NCI-H1092 treated with DMSO at 0.1 percent for 48 hours (cell line): ENCODE results near the gene IL11.

Source experiments
- DNase-seq: peaks from one replicate; lab custom pipeline; 2025; lab: John Stamatoyannopoulos, UW

Gene IL11

GRCh38 chr19:55372316-55373081 is 2.2 kb upstream of the IL11 start:
- no peak for DNase-seq

GRCh38 chr19:55369653-55370304 is 484 bp downstream of the IL11 start:
- DNase-seq: no peak

- no peak for DNase-seq
Measured at GRCh38 chr19:55368701-55369563, 1.3 kb downstream of the IL11 start.

- no peak for DNase-seq
Measured at GRCh38 chr19:55368106-55368505, 2.2 kb downstream of the IL11 start.

GRCh38 chr19:55366790-55367189 is 3.5 kb downstream of the IL11 start:
- DNase-seq: no peak

GRCh38 chr19:55365964-55366363 is 4.3 kb downstream of the IL11 start:
- no peak for DNase-seq

GRCh38 chr19:55365245-55365644 is 5.0 kb downstream of the IL11 start:
- DNase-seq: no peak

GRCh38 chr19:55362990-55363716 is 7.1 kb downstream of the IL11 start, which contains the start of gene GARIN5B:
Gene GARIN5B, minus strand, starts transcription at chr19:55363260. Its CDS starts 194 bp downstream, at chr19:55363066.
- DNase-seq: no peak

- no peak for DNase-seq
Measured at GRCh38 chr19:55362174-55362989, 7.9 kb downstream of the IL11 start.

GRCh38 chr19:55360902-55361301 is 9.4 kb downstream of the IL11 start:
- DNase-seq: no peak

- peak; percentile 29 for DNase-seq
Measured at GRCh38 chr19:55358943-55359908, 11.0 kb downstream of the IL11 start.

- DNase-seq: no peak
Measured at GRCh38 chr19:55358493-55358892, 11.8 kb downstream of the IL11 start.

- DNase-seq: no peak
Measured at GRCh38 chr19:55355213-55355821, 14.9 kb downstream of the IL11 start.

- no peak for DNase-seq
Measured at GRCh38 chr19:55354698-55355212, 15.5 kb downstream of the IL11 start, which contains the start of gene COX6B2. Gene COX6B2, minus strand, starts transcription at chr19:55354719. Its CDS starts 198 bp downstream, at chr19:55354521.

- no peak for DNase-seq
Measured at GRCh38 chr19:55353803-55354697, 16.2 kb downstream of the IL11 start.

- DNase-seq: no peak
Measured at GRCh38 chr19:55353356-55353802, 16.9 kb downstream of the IL11 start.

GRCh38 chr19:55352549-55353145 is 17.6 kb downstream of the IL11 start:
- no peak for DNase-seq
